Activated naive CD4-positive, alpha-beta T cell treated with anti-CD3 and anti-CD28 coated beads, Interleukin-2, amount 50 U/mL, for 24 hours (primary cell): ENCODE data around the gene RBM7.

ENCODE experiments used
- H3K27ac Mint-ChIP-seq: one replicate; pipeline ENCODE4 v1.8.0; 2021; ENCODE audit warnings: mild to moderate bottlenecking, mixed read lengths
- H3K27me3 Mint-ChIP-seq: one replicate; pipeline ENCODE4 v1.8.0; 2021; ENCODE audit warnings: mixed read lengths
- H3K36me3 Mint-ChIP-seq: one replicate; pipeline ENCODE4 v1.8.0; 2021; ENCODE audit warnings: mixed read lengths
- H3K4me1 Mint-ChIP-seq: one replicate; pipeline ENCODE4 v1.8.0; 2021; ENCODE audit warnings: mixed read lengths
- H3K4me3 Mint-ChIP-seq: one replicate; pipeline ENCODE4 v1.8.0; 2021; ENCODE audit warnings: mild to moderate bottlenecking, mixed read lengths
- H3K9me3 Mint-ChIP-seq: one replicate; pipeline ENCODE4 v1.8.0; 2021; ENCODE audit warnings: mixed read lengths

Gene RBM7

DNA sequence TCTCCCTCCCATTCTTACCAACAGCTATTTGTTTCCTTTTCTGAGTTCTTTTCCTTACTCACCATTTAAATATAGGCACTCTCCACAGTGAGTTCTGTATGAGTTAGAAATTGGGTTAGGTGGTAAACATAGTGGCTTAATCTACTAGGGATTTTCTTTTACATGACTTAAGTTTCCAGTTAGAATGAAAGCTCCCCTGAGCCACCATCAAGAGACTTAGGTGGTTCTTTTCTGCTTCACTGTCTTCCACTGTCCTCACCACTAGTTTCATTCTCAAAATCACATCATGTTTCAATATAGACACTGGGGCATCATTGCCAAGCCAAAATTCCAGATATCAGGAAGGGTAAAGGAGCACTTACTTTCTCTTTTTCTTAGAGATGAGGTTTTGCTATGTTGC is 29.8 kb downstream of the RBM7 start:
- no peaks in the 10 kb centered on the region for H3K36me3 Mint-ChIP-seq
- H3K27me3 Mint-ChIP-seq = no peaks in the 10 kb centered on the region
- H3K9me3 Mint-ChIP-seq = no peaks in the 10 kb centered on the region
- no peak overlapping the region for H3K27ac Mint-ChIP-seq
- H3K4me1 Mint-ChIP-seq = no peaks in the 10 kb centered on the region
- no peak overlapping the region for H3K4me3 Mint-ChIP-seq

DNA sequence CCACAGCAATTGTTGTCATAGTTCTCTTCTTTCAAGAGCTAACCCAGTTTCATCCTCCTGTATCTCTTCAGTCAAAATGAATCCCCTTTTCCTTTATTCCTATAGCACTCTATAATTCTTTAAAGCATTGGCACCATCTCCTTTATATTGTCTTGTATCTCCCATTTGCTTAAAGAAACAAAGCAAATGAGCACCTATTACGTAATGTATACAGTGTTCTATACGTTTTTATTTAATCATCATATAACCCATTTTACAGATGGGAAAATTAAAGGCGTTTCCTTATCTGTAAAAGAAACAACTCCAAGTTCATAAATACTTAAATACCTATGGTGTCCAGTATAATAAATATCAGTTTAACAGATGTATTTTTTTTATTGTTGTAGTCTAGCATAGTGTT is 32.4 kb downstream of the RBM7 start:
- no peak overlapping the region for H3K27ac Mint-ChIP-seq
- H3K4me1 Mint-ChIP-seq = no peaks in the 10 kb centered on the region
- no peaks in the 10 kb centered on the region for H3K9me3 Mint-ChIP-seq
- no peaks in the 10 kb centered on the region for H3K27me3 Mint-ChIP-seq
- H3K36me3 Mint-ChIP-seq = no peaks in the 10 kb centered on the region
- no peak overlapping the region for H3K4me3 Mint-ChIP-seq

DNA sequence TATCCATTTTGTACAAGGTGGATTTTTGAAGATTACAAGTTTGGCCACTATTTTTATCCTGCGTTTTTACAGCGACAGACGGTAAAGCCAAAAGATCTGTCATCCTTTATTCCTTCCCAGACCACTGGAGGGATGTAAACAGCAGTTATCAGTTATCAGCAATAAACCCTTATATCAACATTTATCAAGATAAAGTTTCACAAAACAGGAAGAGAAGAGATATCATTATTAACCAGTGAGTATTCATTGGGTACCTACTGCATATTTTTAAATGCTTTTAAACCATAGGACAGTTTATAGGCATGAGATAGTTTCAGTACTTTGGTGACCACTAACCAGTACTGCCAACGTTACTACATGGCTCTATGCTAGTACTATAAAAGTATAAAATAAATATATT is 32.9 kb downstream of the RBM7 start:
- H3K9me3 Mint-ChIP-seq = no peaks in the 10 kb centered on the region
- no peaks in the 10 kb centered on the region for H3K4me1 Mint-ChIP-seq
- H3K36me3 Mint-ChIP-seq = no peaks in the 10 kb centered on the region
- H3K27me3 Mint-ChIP-seq = no peaks in the 10 kb centered on the region
- no peak overlapping the region for H3K4me3 Mint-ChIP-seq
- no peak overlapping the region for H3K27ac Mint-ChIP-seq

- H3K4me3 Mint-ChIP-seq = no peak overlapping the region
Measured at GRCh38 chr11:114438303-114438702, 37.8 kb downstream of the RBM7 start.

DNA sequence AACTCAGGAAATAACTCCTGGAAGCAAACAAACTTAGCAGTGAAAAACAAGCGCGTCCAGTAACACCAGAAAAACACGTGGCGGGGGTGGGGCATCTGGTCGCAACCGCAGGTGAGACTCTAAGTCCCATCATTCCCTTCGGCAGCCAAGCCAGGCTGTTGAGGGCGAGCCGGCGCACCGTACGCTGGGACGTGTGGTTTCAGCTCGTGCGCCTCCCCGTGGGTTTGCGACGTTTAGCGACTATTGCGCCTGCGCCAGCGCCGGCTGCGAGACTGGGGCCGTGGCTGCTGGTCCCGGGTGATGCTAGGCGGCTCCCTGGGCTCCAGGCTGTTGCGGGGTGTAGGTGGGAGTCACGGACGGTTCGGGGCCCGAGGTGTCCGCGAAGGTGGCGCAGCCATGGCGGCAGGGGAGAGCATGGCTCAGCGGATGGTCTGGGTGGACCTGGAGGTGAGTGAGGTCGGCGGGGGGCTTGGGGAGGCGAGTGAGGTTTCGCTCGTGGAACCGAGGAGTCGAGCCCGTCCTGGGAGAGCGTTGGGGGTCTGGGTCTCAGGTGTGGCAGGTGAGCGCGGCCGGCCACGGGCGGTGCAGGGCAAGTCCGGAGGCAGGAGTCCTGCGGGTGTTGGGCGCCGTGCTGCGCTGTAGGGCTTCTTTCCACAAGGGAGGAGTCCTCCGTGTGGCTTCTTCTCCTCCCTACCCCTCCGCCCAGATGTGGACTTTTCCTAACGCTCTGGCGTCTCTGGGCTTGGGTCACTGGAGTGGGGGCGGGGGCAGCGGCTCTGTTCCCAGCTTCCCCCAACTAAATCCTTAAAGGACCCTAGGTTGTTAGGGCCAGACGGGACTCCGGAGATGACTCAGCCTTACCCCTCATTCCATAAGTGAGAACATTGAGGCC is 39.0 kb downstream of the RBM7 start, which contains the start of gene REXO2:
Gene REXO2, plus strand, starts transcription at position 239 of the 892 bp plus-strand sequence. Its CDS starts 62 bp downstream, at position 301.
- H3K4me3 Mint-ChIP-seq = peak within 1 kb of the TSS; percentile 99
- H3K4me1 Mint-ChIP-seq = peaks cover 33% of the 10 kb centered on the region
- no peaks in the 10 kb centered on the region for H3K27me3 Mint-ChIP-seq
- no peaks in the 10 kb centered on the region for H3K9me3 Mint-ChIP-seq
- peak within 1 kb of the TSS; percentile 93 for H3K27ac Mint-ChIP-seq
- H3K36me3 Mint-ChIP-seq = no peaks in the 10 kb centered on the region

More at GRCh38 chr11:114438303-114438702, 37.8 kb downstream of the RBM7 start:
- Mint-ChIP-seq H3K27ac (no peak overlapping the region), H3K36me3 (no peaks in the 10 kb centered on the region), H3K4me1 (peaks cover 33% of the 10 kb centered on the region), H3K27me3 (no peaks in the 10 kb centered on the region), H3K9me3 (no peaks in the 10 kb centered on the region)

DNA sequence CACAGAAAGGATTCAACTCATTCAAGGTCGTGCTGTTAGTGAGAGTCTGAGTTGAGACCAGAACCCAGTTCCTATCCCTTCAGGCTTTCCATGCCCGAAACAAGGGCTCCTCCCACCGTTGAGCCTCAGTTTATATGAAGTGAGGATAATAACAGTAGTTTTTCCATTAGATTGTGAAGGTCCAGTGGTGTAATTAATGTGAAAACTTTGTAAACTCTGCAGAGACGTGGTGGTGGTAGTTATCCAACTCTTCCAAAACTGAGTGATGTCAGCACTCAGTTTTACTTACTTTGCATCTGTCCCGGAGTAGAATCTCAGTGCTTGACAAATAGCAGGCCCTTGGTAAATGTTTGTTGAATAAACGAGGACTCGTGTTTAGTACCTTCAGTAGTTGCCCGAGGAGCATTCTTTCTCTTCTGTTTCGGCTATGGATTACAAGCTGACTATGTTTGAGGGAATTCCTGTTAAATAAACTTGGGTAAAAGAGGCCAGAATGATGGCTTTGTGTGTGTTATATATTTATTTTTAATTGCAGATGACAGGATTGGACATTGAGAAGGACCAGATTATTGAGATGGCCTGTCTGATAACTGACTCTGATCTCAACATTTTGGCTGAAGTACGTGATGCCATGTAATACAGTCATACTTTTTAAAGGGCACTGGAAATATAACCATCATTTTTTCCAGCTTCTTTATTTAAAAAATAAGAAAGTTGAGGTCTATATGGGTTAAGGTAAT is 39.8 kb downstream of the RBM7 start:
- Mint-ChIP-seq H3K4me3 (peak overlapping the region; percentile 99), H3K9me3 (no peaks in the 10 kb centered on the region), H3K4me1 (peaks cover 33% of the 10 kb centered on the region), H3K27ac (peak overlapping the region; percentile 93), H3K27me3 (no peaks in the 10 kb centered on the region), H3K36me3 (no peaks in the 10 kb centered on the region)

DNA sequence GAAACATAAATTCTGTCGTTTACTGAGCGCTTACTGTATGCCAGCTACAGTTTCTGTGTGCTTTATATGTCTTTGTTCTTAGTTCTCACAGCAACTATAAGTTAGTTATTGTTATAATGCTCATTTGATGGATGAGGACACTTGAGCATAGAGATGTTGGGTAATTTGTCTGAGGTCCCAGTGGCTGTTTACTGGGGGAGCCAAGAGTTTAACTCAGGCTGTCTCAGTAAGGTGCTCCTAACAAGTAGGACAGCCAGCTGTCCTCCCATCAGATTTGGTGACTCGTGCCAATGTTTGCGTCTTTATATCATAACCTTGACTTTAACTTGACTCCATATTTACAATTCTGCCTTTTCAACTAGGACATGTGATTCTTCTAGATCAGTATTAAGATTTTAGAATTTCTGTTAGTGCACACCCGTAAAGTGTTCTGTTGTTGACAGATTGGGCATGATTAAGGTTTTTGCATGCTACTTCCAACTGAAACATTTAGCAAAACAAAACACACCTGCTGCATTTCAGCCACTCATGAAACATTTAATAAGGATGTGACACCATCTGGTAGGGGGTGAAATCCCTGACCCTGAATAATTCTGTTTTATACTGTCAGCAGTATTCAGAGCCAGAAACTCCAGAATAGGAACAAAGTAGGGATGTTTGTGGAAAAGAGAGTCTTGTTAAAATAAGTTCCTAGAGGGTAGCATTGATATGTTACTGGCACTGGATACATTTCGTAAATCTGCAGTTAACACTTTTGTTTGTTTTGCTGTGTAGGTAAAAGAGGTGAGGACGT is 40.7 kb downstream of the RBM7 start:
- peaks cover 3% of the 10 kb centered on the region for H3K36me3 Mint-ChIP-seq
- H3K27me3 Mint-ChIP-seq = no peaks in the 10 kb centered on the region
- peak overlapping the region; percentile 73 for H3K4me3 Mint-ChIP-seq
- H3K9me3 Mint-ChIP-seq = no peaks in the 10 kb centered on the region
- peaks cover 37% of the 10 kb centered on the region for H3K4me1 Mint-ChIP-seq
- H3K27ac Mint-ChIP-seq = no peak overlapping the region

GRCh38 chr11:114441921-114442320 is 41.5 kb downstream of the RBM7 start:
- H3K4me1 Mint-ChIP-seq = peaks cover 43% of the 10 kb centered on the region
- no peak overlapping the region for H3K27ac Mint-ChIP-seq
- peaks cover 8% of the 10 kb centered on the region for H3K36me3 Mint-ChIP-seq
- H3K27me3 Mint-ChIP-seq = no peaks in the 10 kb centered on the region
- H3K4me3 Mint-ChIP-seq = peak overlapping the region; percentile 73
- no peaks in the 10 kb centered on the region for H3K9me3 Mint-ChIP-seq

GRCh38 chr11:114442536-114442935 is 42.1 kb downstream of the RBM7 start:
- Mint-ChIP-seq H3K36me3 (peaks cover 10% of the 10 kb centered on the region), H3K27me3 (no peaks in the 10 kb centered on the region), H3K4me1 (peaks cover 47% of the 10 kb centered on the region), H3K27ac (no peak overlapping the region), H3K4me3 (no peak overlapping the region), H3K9me3 (no peaks in the 10 kb centered on the region)

DNA sequence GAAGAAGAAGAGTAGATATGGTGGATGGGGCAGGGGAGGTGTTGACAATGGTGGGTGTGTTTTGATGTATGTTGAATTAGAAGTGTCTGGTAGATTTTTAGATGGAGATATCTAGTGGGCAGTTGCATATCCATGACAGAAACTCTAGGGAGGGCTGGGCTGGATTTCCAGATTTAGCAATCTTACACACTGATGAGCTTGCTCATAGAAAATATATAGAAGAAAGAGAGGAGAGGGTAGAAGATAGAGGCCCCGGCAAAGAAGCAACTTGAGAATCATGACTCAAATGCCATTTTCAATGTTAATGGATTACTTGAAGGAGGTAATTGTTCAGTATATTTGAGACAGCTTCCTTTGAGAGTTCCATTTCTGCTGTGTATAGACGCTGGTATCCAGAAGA is 47.0 kb downstream of the RBM7 start:
- H3K4me3 Mint-ChIP-seq = no peak overlapping the region
- no peaks in the 10 kb centered on the region for H3K27me3 Mint-ChIP-seq
- no peak overlapping the region for H3K27ac Mint-ChIP-seq
- no peaks in the 10 kb centered on the region for H3K9me3 Mint-ChIP-seq
- H3K4me1 Mint-ChIP-seq = peaks cover 16% of the 10 kb centered on the region
- peaks cover 15% of the 10 kb centered on the region for H3K36me3 Mint-ChIP-seq

DNA sequence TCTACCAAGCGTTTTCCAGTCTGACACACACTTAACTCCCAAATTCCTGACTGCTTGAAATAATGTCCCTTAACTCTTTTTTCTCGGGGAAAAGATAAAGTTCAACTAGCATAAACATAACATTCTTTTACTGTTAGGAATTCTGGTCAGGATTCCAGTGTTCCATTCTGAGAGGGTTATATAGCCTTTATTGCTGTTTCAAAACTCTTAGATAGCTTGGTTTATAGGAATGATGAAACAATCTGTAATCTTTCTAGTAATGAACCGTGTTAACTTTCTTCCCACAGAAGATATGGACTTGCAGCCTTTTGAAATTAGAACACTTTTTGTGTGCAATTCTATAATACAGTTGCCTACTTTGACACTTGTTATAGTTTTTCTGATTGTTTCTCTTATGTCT is 47.4 kb downstream of the RBM7 start:
- H3K36me3 Mint-ChIP-seq = peaks cover 15% of the 10 kb centered on the region
- peaks cover 15% of the 10 kb centered on the region for H3K4me1 Mint-ChIP-seq
- H3K9me3 Mint-ChIP-seq = no peaks in the 10 kb centered on the region
- H3K4me3 Mint-ChIP-seq = no peak overlapping the region
- H3K27me3 Mint-ChIP-seq = no peaks in the 10 kb centered on the region
- no peak overlapping the region for H3K27ac Mint-ChIP-seq

- peaks cover 15% of the 10 kb centered on the region for H3K4me1 Mint-ChIP-seq
- H3K27me3 Mint-ChIP-seq = no peaks in the 10 kb centered on the region
- H3K27ac Mint-ChIP-seq = no peak overlapping the region
- no peak overlapping the region for H3K4me3 Mint-ChIP-seq
- no peaks in the 10 kb centered on the region for H3K9me3 Mint-ChIP-seq
- H3K36me3 Mint-ChIP-seq = peaks cover 16% of the 10 kb centered on the region
Measured at GRCh38 chr11:114448749-114449482, 48.5 kb downstream of the RBM7 start.

- no peaks in the 10 kb centered on the region for H3K27me3 Mint-ChIP-seq
- no peak overlapping the region for H3K4me3 Mint-ChIP-seq
- no peaks in the 10 kb centered on the region for H3K9me3 Mint-ChIP-seq
- H3K4me1 Mint-ChIP-seq = peaks cover 15% of the 10 kb centered on the region
- no peak overlapping the region for H3K27ac Mint-ChIP-seq
- peaks cover 18% of the 10 kb centered on the region for H3K36me3 Mint-ChIP-seq
Measured at GRCh38 chr11:114449845-114450244, 49.4 kb downstream of the RBM7 start.

DNA sequence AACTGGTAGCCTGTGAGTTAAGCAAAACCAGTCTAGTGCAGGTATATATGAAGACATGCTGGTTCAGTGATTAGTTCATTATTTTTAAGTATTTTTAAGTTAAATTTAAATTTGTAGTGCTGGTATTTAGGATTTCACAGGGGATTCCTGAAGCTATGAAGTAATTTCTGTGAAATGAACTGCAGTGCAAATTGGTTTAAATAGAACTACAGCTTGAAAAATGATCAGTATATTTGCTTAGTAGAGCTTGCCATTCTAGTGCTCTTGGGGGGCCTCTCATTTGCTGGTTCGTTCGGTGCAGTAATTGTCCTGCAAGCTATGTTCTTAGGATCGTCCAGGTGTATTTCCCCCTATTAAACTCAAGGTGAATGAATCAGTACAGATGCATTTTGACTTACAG is 51.9 kb downstream of the RBM7 start:
- H3K4me3 Mint-ChIP-seq = no peak overlapping the region
- peaks cover 8% of the 10 kb centered on the region for H3K36me3 Mint-ChIP-seq
- H3K27ac Mint-ChIP-seq = no peak overlapping the region
- H3K4me1 Mint-ChIP-seq = peaks cover 5% of the 10 kb centered on the region
- no peaks in the 10 kb centered on the region for H3K27me3 Mint-ChIP-seq
- no peaks in the 10 kb centered on the region for H3K9me3 Mint-ChIP-seq
